ENCODE measurements around the gene ILDR1.

The ILDR1 gene

GRCh38 chr3:122013448-122013925, 8.6 kb downstream of the ILDR1 start:
- Histone ChIP-seq H3K9ac (ENCODE audit: low read depth, low read length) (no peak overlapping the region), H3K4me3 (ENCODE audit: low read length) (no peak overlapping the region), H3K36me3 (ENCODE audit: insufficient read depth, low read depth, low read length) (no peaks in the 10 kb centered on the region), H3K27me3 (ENCODE audit: insufficient read depth, low read length) (no peaks in the 10 kb centered on the region), H3K4me1 (ENCODE audit: insufficient read depth, low read length) (no peaks in the 10 kb centered on the region), H3K27ac (ENCODE audit: low read length) (no peak overlapping the region), H3K9me3 (ENCODE audit: insufficient read depth, low read depth, low read length) (no peaks in the 10 kb centered on the region)

GRCh38 chr3:122012821-122013220, 9.2 kb downstream of the ILDR1 start:
- H3K9ac ChIP-seq (ENCODE audit: low read depth, low read length): no peak overlapping the region
- H3K4me1 ChIP-seq (ENCODE audit: insufficient read depth, low read length): no peaks in the 10 kb centered on the region
- no peak overlapping the region for H3K27ac ChIP-seq (ENCODE audit: low read length)

GRCh38 chr3:122011396-122011795, 10.7 kb downstream of the ILDR1 start:
- Histone ChIP-seq H3K27me3 (ENCODE audit: insufficient read depth, low read length) (no peaks in the 10 kb centered on the region), H3K4me3 (ENCODE audit: low read length) (no peak overlapping the region), H3K4me1 (ENCODE audit: insufficient read depth, low read length) (no peaks in the 10 kb centered on the region), H3K27ac (ENCODE audit: low read length) (no peak overlapping the region), H3K9me3 (ENCODE audit: insufficient read depth, low read depth, low read length) (no peaks in the 10 kb centered on the region), H3K36me3 (ENCODE audit: insufficient read depth, low read depth, low read length) (no peaks in the 10 kb centered on the region), H3K9ac (ENCODE audit: low read depth, low read length) (no peak overlapping the region)

More at GRCh38 chr3:122012821-122013220, 9.2 kb downstream of the ILDR1 start:
- H3K36me3 ChIP-seq (ENCODE audit: insufficient read depth, low read depth, low read length): no peaks in the 10 kb centered on the region
- no peaks in the 10 kb centered on the region for H3K9me3 ChIP-seq (ENCODE audit: insufficient read depth, low read depth, low read length)
- no peaks in the 10 kb centered on the region for H3K27me3 ChIP-seq (ENCODE audit: insufficient read depth, low read length)
- H3K4me3 ChIP-seq (ENCODE audit: low read length): no peak overlapping the region

- no peaks in the 10 kb centered on the region for H3K36me3 ChIP-seq (ENCODE audit: insufficient read depth, low read depth, low read length)
- no peaks in the 10 kb centered on the region for H3K9me3 ChIP-seq (ENCODE audit: insufficient read depth, low read depth, low read length)
- H3K27me3 ChIP-seq (ENCODE audit: insufficient read depth, low read length): no peaks in the 10 kb centered on the region
- no peaks in the 10 kb centered on the region for H3K4me1 ChIP-seq (ENCODE audit: insufficient read depth, low read length)
- H3K9ac ChIP-seq (ENCODE audit: low read depth, low read length): no peak overlapping the region
- H3K27ac ChIP-seq (ENCODE audit: low read length): no peak overlapping the region
- no peak overlapping the region for H3K4me3 ChIP-seq (ENCODE audit: low read length)
Observed at GRCh38 chr3:122010506-122010905, 11.5 kb downstream of the ILDR1 start.

- Histone ChIP-seq H3K4me3 (ENCODE audit: low read length) (no peak overlapping the region), H3K9me3 (ENCODE audit: insufficient read depth, low read depth, low read length) (no peaks in the 10 kb centered on the region), H3K36me3 (ENCODE audit: insufficient read depth, low read depth, low read length) (no peaks in the 10 kb centered on the region), H3K27ac (ENCODE audit: low read length) (no peak overlapping the region), H3K4me1 (ENCODE audit: insufficient read depth, low read length) (peaks cover 12% of the 10 kb centered on the region), H3K9ac (ENCODE audit: low read depth, low read length) (no peak overlapping the region), H3K27me3 (ENCODE audit: insufficient read depth, low read length) (no peaks in the 10 kb centered on the region)
Observed at GRCh38 chr3:122008166-122008565, 13.9 kb downstream of the ILDR1 start.

- H3K9me3 ChIP-seq (ENCODE audit: insufficient read depth, low read depth, low read length): no peaks in the 10 kb centered on the region
- no peak overlapping the region for H3K4me3 ChIP-seq (ENCODE audit: low read length)
- H3K27ac ChIP-seq (ENCODE audit: low read length): no peak overlapping the region
- no peaks in the 10 kb centered on the region for H3K36me3 ChIP-seq (ENCODE audit: insufficient read depth, low read depth, low read length)
- peaks cover 12% of the 10 kb centered on the region for H3K4me1 ChIP-seq (ENCODE audit: insufficient read depth, low read length)
- H3K9ac ChIP-seq (ENCODE audit: low read depth, low read length): no peak overlapping the region
- H3K27me3 ChIP-seq (ENCODE audit: insufficient read depth, low read length): no peaks in the 10 kb centered on the region
Observed at GRCh38 chr3:122006267-122006666, 15.8 kb downstream of the ILDR1 start.

GRCh38 chr3:122004991-122005565, 17.0 kb downstream of the ILDR1 start:
- H3K4me3 ChIP-seq (ENCODE audit: low read length): no peak overlapping the region
- no peak overlapping the region for H3K9ac ChIP-seq (ENCODE audit: low read depth, low read length)
- H3K27ac ChIP-seq (ENCODE audit: low read length): no peak overlapping the region
- H3K27me3 ChIP-seq (ENCODE audit: insufficient read depth, low read length): no peaks in the 10 kb centered on the region
- H3K4me1 ChIP-seq (ENCODE audit: insufficient read depth, low read length): peaks cover 12% of the 10 kb centered on the region
- no peaks in the 10 kb centered on the region for H3K9me3 ChIP-seq (ENCODE audit: insufficient read depth, low read depth, low read length)
- no peaks in the 10 kb centered on the region for H3K36me3 ChIP-seq (ENCODE audit: insufficient read depth, low read depth, low read length)

- no peak overlapping the region for H3K9ac ChIP-seq (ENCODE audit: low read depth, low read length)
- peaks cover 12% of the 10 kb centered on the region for H3K4me1 ChIP-seq (ENCODE audit: insufficient read depth, low read length)
- no peaks in the 10 kb centered on the region for H3K9me3 ChIP-seq (ENCODE audit: insufficient read depth, low read depth, low read length)
- no peak overlapping the region for H3K4me3 ChIP-seq (ENCODE audit: low read length)
- no peak overlapping the region for H3K27ac ChIP-seq (ENCODE audit: low read length)
- H3K27me3 ChIP-seq (ENCODE audit: insufficient read depth, low read length): no peaks in the 10 kb centered on the region
- no peaks in the 10 kb centered on the region for H3K36me3 ChIP-seq (ENCODE audit: insufficient read depth, low read depth, low read length)
Observed at GRCh38 chr3:122004107-122004506, 17.9 kb downstream of the ILDR1 start.

GRCh38 chr3:122003606-122004005, 18.4 kb downstream of the ILDR1 start:
- H3K4me1 ChIP-seq (ENCODE audit: insufficient read depth, low read length): peaks cover 12% of the 10 kb centered on the region
- H3K36me3 ChIP-seq (ENCODE audit: insufficient read depth, low read depth, low read length): no peaks in the 10 kb centered on the region
- H3K27me3 ChIP-seq (ENCODE audit: insufficient read depth, low read length): no peaks in the 10 kb centered on the region
- H3K9ac ChIP-seq (ENCODE audit: low read depth, low read length): no peak overlapping the region
- H3K4me3 ChIP-seq (ENCODE audit: low read length): no peak overlapping the region
- no peak overlapping the region for H3K27ac ChIP-seq (ENCODE audit: low read length)
- H3K9me3 ChIP-seq (ENCODE audit: insufficient read depth, low read depth, low read length): no peaks in the 10 kb centered on the region

- Histone ChIP-seq H3K27ac (ENCODE audit: low read length) (no peak overlapping the region), H3K9ac (ENCODE audit: low read depth, low read length) (no peak overlapping the region), H3K4me3 (ENCODE audit: low read length) (no peak overlapping the region), H3K36me3 (ENCODE audit: insufficient read depth, low read depth, low read length) (no peaks in the 10 kb centered on the region), H3K9me3 (ENCODE audit: insufficient read depth, low read depth, low read length) (no peaks in the 10 kb centered on the region), H3K4me1 (ENCODE audit: insufficient read depth, low read length) (peaks cover 12% of the 10 kb centered on the region), H3K27me3 (ENCODE audit: insufficient read depth, low read length) (no peaks in the 10 kb centered on the region)
Observed at GRCh38 chr3:122003112-122003511, 18.9 kb downstream of the ILDR1 start.

GRCh38 chr3:122002611-122003010, 19.4 kb downstream of the ILDR1 start:
- Histone ChIP-seq H3K27ac (ENCODE audit: low read length) (no peak overlapping the region), H3K36me3 (ENCODE audit: insufficient read depth, low read depth, low read length) (no peaks in the 10 kb centered on the region), H3K4me1 (ENCODE audit: insufficient read depth, low read length) (peaks cover 12% of the 10 kb centered on the region), H3K4me3 (ENCODE audit: low read length) (no peak overlapping the region), H3K27me3 (ENCODE audit: insufficient read depth, low read length) (no peaks in the 10 kb centered on the region), H3K9me3 (ENCODE audit: insufficient read depth, low read depth, low read length) (no peaks in the 10 kb centered on the region), H3K9ac (ENCODE audit: low read depth, low read length) (no peak overlapping the region)

GRCh38 chr3:122001892-122002291, 20.2 kb downstream of the ILDR1 start:
- no peak overlapping the region for H3K27ac ChIP-seq (ENCODE audit: low read length)
- H3K36me3 ChIP-seq (ENCODE audit: insufficient read depth, low read depth, low read length): no peaks in the 10 kb centered on the region
- no peak overlapping the region for H3K9ac ChIP-seq (ENCODE audit: low read depth, low read length)
- H3K9me3 ChIP-seq (ENCODE audit: insufficient read depth, low read depth, low read length): no peaks in the 10 kb centered on the region
- H3K4me1 ChIP-seq (ENCODE audit: insufficient read depth, low read length): peaks cover 12% of the 10 kb centered on the region
- no peaks in the 10 kb centered on the region for H3K27me3 ChIP-seq (ENCODE audit: insufficient read depth, low read length)
- H3K4me3 ChIP-seq (ENCODE audit: low read length): no peak overlapping the region
